ENCODE measurements around the gene ZFX.

The ZFX gene

DNA sequence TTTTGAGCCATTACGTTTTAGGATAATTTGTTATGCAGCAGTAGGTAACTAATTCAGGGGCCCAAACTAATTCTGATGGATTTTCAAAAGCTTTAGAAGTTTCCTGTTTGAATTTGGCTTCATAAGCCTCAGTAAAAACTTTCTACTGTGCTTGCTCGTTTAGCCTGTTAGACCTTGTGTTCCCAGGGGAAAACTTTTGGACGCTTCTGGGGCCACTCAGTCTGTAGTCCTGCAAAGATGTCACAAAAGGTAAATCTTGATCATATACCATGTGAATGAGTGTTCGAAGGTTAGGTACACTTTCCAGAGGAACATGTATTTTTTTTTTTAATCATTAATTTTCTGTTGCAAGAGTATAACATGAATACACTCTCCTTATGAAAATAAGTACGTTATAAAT lies 93.7 kb downstream of the ZFX start:
- no peak for DNase-seq

DNA sequence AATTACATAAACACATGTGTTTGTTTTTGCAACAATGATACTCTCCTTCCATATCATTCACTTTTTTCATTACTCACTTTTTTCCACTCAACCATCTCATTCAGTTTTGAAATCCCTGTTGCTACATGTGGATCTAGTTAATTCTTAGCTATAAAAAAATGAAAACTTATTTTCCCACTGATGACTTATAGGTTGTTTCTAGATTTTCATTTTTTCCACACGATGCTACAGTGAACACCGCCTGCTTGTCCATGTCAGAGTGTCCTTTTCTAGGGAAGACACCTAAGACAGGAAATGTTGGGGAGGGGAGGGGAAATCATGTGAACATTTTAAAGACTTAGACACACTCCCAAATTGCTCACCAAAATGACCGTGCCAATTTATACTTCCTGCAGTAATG lies 94.2 kb downstream of the ZFX start:
- no peak for DNase-seq

DNA sequence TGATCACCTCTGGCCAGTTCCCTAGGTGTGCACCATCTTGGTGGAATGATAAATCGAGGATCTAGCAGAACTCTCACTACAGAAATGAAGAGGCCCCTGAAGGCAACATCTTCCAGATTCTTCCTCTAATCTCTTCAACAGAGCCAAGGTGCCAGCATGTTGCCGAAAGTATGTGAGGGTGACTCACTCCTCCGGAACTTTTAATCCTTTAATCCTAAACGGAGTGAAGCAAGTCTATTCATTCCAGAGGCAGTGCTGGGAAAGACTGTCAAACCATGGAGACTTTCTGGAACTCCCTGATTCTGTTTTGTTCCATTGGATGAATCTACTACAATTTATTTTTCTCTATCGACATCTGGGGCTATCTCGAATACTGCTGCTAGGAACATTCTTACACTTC lies 95.7 kb downstream of the ZFX start:
- no peak for DNase-seq

DNA sequence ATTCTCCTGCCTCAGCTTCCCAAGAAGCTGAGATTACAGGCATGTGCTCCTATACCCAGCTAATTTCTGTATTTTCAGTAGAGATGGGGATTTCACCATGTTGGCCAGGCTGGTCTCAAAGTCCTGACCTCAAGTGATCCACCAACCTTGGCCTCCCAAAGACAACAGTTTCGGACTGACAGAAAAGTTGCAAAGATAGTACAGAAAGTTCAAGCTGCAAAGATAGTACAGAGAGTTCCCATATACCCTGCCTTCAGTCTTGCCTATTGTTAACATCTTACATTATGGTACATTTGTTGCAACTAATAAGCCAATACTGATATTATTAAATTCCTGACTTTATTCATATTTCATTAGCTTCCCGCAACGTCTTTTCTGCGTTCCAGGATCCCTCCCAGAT lies 98.5 kb downstream of the ZFX start:
- no peak for DNase-seq

DNA sequence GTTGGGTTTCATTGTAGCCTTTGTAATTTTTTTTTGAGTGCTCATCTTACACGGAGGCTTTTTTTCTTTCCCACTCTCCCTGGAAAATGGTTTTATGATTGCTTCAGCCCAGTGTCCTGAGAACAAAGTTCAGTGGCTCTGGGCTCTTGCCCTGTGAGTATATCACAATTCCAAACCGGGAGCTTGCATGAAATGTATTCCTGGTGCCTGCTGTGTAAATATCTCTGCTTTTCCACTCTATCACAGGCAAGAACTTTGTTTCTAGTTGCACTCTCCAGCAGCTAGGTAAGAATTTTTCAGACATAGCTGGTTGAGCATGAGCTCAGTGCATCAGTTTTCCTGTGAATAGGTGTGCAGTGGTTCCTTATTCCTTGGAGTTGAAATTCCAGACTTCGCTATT lies 103.5 kb downstream of the ZFX start:
- DNase-seq, result no peak

DNA sequence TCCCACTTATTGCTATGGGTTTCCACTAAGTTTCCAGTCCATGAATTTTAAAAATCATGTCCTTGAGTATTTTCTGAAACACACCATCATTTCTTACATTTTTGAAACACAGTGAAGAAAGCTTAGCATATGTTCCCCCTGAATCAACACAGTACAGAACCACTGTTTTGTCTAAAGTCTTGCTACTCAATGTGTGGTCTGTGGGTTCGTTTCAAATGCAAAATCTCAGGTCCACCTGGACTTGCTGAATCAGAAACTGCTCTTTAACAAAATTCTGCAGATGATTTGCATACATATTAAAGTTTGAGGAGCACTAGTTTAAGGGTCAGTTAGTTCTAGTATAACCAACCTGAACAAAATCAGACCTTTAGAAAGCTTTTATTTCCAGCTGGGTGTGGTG lies 103.9 kb downstream of the ZFX start:
- DNase-seq, result no peak

DNA sequence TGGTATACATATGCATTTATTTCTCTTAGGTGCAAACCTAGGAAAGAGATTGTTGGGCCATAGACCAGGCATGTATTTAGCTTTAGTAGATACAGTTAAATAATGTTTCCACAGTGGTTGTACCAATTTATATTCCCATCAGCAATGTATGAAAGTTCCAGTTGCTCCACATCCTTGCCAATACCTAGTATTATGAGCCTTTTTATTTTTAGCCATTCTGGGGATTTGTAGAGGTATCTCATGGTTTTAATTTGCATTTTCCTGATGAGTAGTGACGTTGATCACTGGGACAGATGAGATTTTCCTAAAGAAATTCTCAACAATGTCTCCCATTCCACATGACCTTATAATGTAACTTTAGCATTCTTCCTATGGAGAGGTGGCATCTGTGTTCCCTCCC lies 107.5 kb downstream of the ZFX start:
- no peak for DNase-seq

DNA sequence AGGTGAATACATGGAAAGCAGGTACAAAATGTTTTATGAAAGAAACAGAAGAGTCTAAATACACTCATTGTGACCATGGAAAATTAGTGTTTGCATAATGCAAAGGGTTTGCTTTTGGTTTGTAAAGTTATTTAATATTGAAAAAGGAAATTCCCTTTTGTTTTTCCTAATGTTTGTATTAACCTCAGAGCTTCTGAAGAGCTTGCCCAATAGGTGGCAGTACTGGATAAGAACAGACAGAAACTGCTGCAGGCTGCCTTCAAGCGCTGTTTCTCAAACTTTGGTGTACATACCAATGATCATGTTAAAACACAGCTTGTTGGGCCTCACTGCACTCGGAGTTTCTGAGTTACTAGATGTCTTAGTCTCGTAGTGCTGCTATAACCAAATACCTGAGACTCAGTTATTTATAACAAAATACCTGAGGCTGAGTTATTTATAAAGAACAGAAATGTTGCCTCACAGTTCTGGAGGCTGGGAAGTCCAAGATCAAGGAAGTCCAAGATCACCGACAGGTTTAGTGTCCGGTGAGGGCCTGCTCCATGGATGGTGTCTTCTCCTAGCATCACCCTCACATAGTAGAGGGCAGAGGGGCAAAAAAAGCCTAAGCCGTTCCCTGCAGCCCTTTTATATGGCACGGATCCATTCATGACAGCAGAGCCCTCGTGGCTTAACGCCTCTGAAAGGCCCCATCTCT lies 110.2 kb downstream of the ZFX start:
- peak in 1 of 2 experiments; percentile 10 for DNase-seq

DNA sequence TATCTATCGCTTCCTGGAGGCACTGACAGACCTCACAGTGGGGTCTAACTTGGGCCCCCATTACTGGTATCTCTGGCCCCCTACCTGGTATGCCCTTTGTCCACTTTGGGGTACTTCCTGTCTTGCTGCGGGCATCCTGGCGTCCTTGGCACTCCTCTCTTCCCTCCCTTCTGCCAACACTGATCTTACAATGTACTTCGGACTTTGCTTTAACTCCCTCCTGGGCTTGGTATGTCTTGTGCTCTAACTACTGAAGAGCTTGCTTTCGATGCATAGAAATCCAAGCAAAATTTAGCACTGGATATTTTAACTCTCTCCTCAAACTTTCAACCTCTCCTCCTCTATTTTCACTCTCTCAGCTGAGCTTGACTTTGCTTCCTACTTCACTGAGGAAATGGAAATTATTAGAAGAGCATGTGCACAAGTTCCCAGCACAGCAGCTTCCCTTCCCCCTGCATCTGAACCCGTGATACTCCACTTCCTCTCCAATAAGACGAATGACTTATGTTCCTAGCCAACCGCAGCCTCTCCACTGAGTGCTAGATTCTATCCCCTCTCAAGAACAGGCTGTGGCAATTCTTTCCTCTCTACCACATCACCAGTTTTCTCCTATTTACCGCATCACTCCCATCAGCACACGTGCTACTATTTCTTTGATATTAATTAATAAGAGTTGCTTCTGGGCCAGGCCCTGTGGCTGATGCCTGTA lies 111.5 kb downstream of the ZFX start:
- DNase-seq, result no peak

DNA sequence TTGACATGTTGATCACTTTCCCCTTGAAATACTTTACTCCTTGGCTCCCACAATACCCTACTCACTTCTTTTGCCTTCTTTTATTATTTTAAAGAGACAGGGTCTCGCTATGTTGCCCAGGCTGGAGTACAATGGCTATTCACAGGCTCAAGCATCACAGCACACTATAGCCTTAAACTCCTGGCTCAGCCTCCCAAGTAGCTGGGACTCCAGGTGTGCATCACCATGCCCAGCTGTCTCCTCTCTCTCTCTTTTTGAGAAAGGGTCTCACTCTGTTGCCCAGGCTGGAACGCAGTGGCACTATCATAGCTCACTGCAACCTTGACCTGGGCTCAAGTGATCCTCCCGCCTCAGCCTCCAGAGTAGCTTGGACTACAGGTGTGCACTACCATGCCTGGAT lies 112.8 kb downstream of the ZFX start:
- no peak for DNase-seq

DNA sequence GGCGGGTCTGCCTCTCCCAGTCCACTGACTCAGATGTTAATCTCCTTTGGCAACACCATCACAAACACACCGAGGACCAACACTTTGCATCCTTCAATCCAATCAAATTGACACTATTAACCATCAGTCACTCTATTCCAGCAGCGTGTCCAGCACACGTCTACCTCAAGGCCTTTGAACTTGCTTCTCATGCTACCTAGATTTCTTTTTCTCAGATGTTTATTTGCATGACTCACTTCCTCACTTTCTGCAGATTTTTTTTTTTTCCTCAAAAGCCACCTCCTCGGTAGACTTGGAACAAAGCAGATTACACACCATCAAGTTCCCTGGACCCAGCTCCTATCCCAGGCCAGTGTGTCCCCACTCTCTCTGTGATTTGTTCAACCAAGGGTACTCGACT lies 114.9 kb downstream of the ZFX start:
- no peak for DNase-seq
